IPS-20b (cell line): ENCODE measurements around the gene TDRD9.

Experiments used
- H3K27ac ChIP-seq: one replicate; pipeline ENCODE4 v1.5.1; 2013; ENCODE audit warnings: low read length
- H3K27me3 ChIP-seq: 2 replicates; pipeline ENCODE4 v1.6.1; 2013; ENCODE audit warnings: mild to moderate bottlenecking, low read length, inconsistent platforms; ENCODE audit not compliant: insufficient read depth
- H3K36me3 ChIP-seq: 2 replicates; pipeline ENCODE4 v1.6.1; 2013; ENCODE audit warnings: low read depth, mild to moderate bottlenecking, inconsistent platforms, low read length, moderate library complexity; ENCODE audit not compliant: insufficient read depth
- H3K4me1 ChIP-seq: 2 replicates; pipeline ENCODE4 v1.6.1; 2013; ENCODE audit warnings: mild to moderate bottlenecking, control low read depth, inconsistent platforms, low read length, moderate library complexity; ENCODE audit not compliant: insufficient read depth
- H3K4me3 ChIP-seq: 2 replicates; pipeline ENCODE4 v1.5.1; 2013; ENCODE audit warnings: mild to moderate bottlenecking, low read length, inconsistent platforms
- H3K9ac ChIP-seq: 2 replicates; pipeline ENCODE4 v1.6.1; 2013; ENCODE audit warnings: low read depth, mild to moderate bottlenecking, inconsistent platforms, low read length, moderate library complexity
- H3K9me3 ChIP-seq: 2 replicates; pipeline ENCODE4 v1.6.1; 2013; ENCODE audit warnings: mild to moderate bottlenecking, low read depth, low read length, inconsistent platforms; ENCODE audit not compliant: insufficient read depth

Gene TDRD9

DNA sequence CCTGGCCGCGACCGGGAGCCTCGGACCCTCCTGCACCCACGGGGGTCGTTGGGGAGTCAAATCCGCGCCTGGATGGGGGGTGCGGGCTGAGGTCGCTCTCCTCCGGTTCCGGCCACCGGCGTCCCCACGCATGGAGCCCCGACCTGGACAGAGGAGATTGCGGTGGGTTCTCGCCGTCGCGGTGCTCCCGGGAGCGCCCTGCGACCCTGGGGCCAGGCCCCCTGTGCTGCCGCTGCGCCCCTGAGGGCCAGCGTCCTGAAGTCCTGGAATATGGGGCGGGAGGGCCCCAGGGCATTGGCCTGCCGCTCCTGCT, 157.6 kb downstream of the TDRD9 start:
- Histone ChIP-seq H3K27ac (no peak overlapping the region), H3K9me3 (no peaks in the 10 kb centered on the region), H3K36me3 (no peaks in the 10 kb centered on the region), H3K4me3 (peak overlapping the region; percentile 42; the same call in 1 of the 2 replicates), H3K4me1 (no peaks in the 10 kb centered on the region), H3K27me3 (peaks cover 10% of the 10 kb centered on the region; the same call in 1 of the 2 replicates), H3K9ac (no peak overlapping the region)

DNA sequence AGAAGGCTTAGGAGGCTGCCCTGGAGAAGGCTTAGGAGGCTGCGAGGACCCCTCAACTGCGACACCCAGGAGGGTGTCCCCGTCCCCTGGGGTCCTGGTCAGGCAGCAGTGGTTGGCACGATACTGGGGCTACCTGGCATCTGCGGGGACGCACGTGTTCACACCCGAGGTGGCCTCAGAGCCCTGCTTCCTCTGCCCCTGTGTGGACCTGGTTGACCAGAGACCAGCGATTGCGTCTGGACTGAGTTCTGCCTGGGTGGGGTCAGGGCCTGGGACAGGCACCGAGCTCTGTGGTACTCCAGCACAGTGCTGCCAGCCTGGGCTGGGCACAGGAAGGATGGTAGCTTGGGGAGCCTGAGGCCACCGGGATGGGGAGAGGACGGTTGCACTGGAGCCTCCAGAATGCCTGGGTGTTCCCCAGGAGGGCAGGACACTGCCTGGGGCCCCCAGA, 158.0 kb downstream of the TDRD9 start:
- Histone ChIP-seq H3K27me3 (peaks cover 10% of the 10 kb centered on the region; the same call in 1 of the 2 replicates), H3K36me3 (no peaks in the 10 kb centered on the region), H3K4me3 (no peak overlapping the region), H3K4me1 (no peaks in the 10 kb centered on the region), H3K9me3 (no peaks in the 10 kb centered on the region), H3K9ac (no peak overlapping the region), H3K27ac (no peak overlapping the region)

DNA sequence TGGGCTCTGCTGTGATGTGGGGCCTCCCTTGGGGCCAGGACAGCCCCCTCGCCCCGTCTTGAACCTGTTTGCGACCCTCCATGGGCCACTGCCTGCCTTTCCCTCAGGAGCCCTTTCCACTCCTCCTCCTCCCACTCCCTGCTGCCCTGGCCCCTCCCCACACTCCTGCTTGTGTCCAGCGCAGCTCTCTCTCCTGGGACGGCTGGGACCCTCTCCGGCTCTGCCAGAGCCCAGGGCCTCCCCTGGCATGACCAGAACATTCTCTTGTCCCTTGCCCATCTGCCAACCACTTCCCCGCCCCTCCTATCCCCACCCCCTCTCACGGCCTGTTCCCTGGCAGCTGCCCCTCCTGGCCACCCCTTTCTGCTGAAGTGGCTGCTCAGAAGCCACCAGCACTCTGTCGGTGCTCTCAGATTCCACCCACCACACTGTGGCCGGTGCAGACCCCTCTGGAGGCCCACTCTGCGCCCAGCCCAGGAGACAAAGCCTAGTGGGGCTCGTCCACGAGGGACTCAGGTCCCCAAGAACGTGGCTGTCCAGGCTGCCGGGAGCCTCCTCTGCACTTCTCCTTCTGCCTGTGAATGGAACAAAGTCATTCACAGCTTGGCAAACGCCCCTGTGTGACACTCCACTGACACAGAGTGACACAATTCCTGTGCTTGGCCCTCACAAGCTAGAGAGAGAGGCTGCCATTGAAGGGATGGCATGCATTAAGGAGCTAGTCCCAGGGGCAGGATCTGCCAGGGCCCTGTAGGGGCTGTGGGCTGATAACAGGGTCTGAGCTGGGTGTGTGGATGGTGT, 158.6 kb downstream of the TDRD9 start:
- Histone ChIP-seq H3K27me3 (peaks cover 10% of the 10 kb centered on the region; the same call in 1 of the 2 replicates), H3K36me3 (no peaks in the 10 kb centered on the region), H3K4me1 (no peaks in the 10 kb centered on the region), H3K27ac (no peak overlapping the region), H3K9ac (no peak overlapping the region), H3K9me3 (no peaks in the 10 kb centered on the region), H3K4me3 (no peak overlapping the region)

DNA sequence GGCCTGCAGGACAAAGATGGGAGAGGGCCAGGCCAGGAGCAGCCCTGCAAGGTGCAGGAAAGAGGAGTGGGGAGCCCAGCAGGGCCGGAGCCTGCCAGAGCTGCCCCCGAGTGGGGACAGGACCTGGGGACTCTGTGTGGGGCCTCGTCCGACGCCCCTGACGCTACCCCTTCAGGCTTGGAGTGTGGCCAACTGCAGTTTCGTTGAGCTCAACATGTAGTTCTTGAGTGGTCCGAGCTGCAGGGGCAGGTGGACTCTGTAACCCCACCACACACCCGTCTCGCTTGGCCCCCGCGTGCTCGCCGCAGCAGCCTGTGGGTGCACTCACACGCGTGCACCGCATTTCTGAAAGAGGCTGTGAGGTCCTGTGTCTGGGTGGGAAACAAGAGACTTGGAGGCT, 159.2 kb downstream of the TDRD9 start:
- Histone ChIP-seq H3K4me3 (no peak overlapping the region), H3K27ac (no peak overlapping the region), H3K36me3 (no peaks in the 10 kb centered on the region), H3K4me1 (no peaks in the 10 kb centered on the region), H3K9me3 (no peaks in the 10 kb centered on the region), H3K27me3 (peaks cover 10% of the 10 kb centered on the region; the same call in 1 of the 2 replicates), H3K9ac (no peak overlapping the region)

DNA sequence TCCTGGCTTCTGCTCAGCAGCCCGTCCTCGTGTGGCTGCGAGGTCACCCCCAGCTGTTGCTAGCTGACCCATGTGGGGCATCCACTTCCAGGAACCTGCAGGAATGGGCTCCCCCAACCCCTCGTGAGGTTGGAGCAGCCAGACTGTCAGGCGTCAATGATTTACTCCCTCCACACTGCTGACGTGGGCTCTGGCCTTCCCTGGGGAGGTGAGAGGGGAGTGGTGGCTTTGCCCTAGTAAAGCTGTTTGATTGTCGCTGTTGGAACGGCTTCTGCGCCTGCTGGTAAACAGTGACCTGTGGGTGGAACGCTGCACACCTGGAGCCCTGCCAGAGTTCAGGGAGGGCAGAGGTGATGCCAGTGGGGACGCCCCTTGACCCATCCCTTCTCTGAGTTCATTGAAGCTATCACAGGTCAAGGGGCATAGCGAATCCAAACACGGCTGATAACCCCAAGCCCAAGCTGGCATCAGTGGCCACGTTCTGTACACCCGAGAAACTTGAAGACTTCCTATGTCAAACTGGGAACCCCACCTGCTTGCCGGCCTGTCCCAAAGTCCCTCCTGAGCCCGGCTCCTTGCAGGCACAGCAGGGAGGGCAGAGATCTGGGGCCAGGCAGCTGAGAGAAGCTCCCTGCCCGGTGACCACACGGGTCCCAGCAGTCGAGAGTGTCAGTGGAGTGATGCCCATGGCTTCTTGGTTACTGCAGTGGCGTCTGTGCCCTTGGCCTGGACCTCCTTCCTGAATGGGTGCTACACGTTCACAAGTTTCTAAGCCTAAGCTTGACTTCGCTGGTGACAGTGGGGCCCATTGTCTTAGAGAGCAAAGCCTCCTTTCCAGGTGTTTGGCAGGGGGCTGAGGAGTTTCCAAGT, 160.0 kb downstream of the TDRD9 start:
- H3K4me3 ChIP-seq, result no peak overlapping the region
- H3K27me3 ChIP-seq, result peaks cover 10% of the 10 kb centered on the region; the same call in 1 of the 2 replicates
- no peak overlapping the region for H3K9ac ChIP-seq
- no peaks in the 10 kb centered on the region for H3K36me3 ChIP-seq
- no peaks in the 10 kb centered on the region for H3K9me3 ChIP-seq
- no peaks in the 10 kb centered on the region for H3K4me1 ChIP-seq
- H3K27ac ChIP-seq, result no peak overlapping the region

DNA sequence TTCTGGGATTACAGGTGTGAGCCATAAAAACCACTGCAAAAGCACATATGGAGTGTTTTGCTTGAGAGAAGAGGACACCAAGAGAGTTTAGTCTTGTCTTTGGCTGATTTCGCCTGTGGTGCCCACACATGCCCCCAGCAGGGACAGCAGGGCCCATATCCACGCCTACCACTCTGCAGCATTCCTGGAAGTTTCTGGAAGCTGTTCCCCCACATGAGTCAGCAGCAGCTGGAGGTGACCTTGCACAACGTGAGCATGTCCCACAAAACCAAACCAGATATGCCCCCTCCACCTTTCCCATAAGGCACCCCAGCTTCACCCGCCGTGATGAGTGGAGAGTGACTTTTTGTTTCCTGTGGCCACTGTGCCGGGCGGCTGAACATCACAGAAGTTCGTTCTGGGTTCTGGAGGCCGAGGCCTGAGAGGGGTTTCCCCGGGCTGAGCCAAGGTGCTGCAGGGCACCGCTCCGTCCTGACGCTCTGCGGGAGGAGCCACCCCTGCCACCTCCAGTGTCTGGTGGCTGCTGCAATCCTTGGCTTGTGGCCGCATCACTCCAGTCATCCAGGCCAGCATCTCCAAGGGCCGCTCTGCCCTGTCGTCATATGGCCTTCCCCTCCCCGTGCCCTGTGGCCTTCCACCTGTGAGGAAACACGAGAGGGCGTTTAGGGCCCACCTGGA, 162.0 kb downstream of the TDRD9 start:
- H3K27me3 ChIP-seq, result peaks cover 10% of the 10 kb centered on the region; the same call in 1 of the 2 replicates
- no peaks in the 10 kb centered on the region for H3K4me1 ChIP-seq
- H3K36me3 ChIP-seq, result no peaks in the 10 kb centered on the region
- H3K27ac ChIP-seq, result no peak overlapping the region
- H3K9ac ChIP-seq, result no peak overlapping the region
- H3K9me3 ChIP-seq, result no peaks in the 10 kb centered on the region
- H3K4me3 ChIP-seq, result no peak overlapping the region

DNA sequence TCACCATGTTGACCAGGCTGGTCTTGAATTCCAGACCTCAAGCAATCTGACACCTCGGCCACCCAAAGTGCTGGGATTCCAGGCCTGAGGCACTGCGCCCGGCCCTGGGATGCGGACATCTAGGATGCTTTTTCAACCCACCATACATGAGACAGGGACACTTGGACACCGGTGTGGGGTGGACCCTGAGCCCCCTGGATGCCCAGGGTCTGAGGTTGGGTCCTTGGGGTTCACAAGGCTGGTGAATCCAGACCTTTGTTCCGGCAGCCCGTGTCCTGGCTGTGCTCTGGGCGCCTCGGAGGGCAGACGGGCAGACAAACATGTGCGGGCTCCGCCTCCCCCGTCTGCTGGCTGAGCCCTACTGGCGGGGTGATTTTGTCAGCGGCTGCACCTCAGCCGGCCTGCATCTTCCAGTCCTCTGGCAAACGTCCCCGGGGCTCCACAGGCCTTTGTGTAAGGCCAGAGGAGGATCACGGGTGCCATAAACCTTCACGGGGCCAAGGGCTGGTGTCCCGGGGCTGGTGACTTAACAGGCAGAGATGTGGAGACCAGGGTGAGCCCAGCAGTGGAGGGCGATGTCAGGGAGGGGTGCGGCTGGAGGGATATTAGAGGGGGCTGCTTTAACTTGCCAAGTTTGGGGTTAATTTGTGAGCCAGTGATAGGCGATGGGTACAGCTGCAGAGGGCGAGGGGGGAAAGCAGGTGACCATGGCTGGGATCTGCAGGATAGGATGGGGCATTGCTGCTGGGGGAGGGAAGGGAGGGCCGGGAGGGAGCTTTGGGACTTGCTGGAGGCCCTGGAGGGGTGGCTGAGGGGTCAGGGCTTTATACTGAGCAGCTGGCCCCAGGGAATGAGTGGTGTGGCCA, 163.0 kb downstream of the TDRD9 start:
- Histone ChIP-seq H3K4me3 (no peak overlapping the region), H3K9ac (no peak overlapping the region), H3K36me3 (no peaks in the 10 kb centered on the region), H3K27ac (no peak overlapping the region), H3K4me1 (no peaks in the 10 kb centered on the region), H3K27me3 (peaks cover 3% of the 10 kb centered on the region; the same call in 1 of the 2 replicates), H3K9me3 (no peaks in the 10 kb centered on the region)

DNA sequence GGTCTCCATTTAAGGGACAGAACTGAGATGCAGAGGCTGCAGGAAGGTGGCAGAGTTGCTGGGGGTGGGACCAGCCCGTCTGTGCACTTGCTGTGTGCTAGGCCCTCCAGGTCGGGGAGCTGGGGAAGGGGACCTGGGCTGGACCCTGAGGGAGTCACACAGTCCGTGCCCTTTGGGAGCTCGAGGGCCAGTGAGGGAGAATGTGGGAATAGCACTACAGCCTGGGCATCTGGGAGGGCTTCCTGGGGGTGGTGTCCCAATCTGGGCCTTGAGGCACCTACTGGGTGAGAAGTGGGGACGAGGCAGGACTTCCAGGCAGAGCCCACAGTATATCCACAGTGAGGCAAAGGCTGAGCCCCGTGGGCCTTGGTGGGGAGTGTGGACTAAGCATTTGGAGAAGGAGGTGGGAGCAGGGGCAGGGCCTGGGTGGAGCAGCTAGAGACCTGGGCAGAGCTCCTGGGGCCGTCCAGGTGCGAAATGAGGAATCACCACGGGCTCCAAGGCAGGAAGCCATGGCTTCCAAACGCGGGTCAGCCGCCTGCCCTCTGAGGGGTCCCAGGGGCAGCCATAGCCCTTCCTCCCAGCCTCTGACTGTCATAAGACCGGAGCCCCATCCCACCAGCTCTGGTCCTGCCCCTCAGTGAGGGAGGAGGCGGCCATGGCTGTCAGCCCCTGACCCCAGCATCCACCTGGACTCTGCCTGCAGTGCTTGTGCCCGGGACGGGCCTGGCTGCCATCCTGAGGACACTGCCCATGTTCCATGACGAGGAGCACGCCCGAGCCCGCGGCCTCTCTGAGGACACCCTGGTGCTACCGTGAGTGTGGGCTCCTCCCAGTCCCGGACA, 163.9 kb downstream of the TDRD9 start:
- H3K9ac ChIP-seq, result no peak overlapping the region

DNA sequence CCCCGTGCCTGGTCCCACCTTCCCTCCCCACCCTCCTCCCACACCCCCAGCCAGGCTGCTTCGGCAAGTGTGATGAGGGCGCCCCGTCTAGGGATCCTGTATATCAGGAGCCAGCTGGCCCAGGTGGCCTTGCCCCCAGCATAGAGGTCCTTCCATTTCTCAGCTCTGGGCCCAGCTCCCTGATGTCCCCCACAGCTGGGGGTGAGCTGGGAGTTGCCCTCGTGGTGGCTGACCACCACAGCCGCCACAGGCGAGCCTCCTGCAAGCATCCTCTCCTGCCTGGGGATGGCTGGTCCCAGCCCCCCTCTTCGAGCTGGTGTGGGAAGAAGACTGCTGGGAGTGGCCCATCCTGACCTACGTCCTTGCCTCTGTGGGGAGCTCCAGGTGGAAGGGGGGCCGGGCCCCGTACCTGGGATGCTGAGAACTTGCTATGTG, 164.7 kb downstream of the TDRD9 start:
- no peak overlapping the region for H3K4me3 ChIP-seq
- no peaks in the 10 kb centered on the region for H3K4me1 ChIP-seq
- no peak overlapping the region for H3K9ac ChIP-seq
- H3K27me3 ChIP-seq, result no peaks in the 10 kb centered on the region
- H3K9me3 ChIP-seq, result no peaks in the 10 kb centered on the region
- no peaks in the 10 kb centered on the region for H3K36me3 ChIP-seq
- H3K27ac ChIP-seq, result no peak overlapping the region

More for the DNA sequence above, 163.9 kb downstream of the TDRD9 start:
- no peaks in the 10 kb centered on the region for H3K4me1 ChIP-seq
- H3K27me3 ChIP-seq, result no peaks in the 10 kb centered on the region
- no peak overlapping the region for H3K27ac ChIP-seq
- no peak overlapping the region for H3K4me3 ChIP-seq
- H3K9me3 ChIP-seq, result no peaks in the 10 kb centered on the region
- no peaks in the 10 kb centered on the region for H3K36me3 ChIP-seq

- no peaks in the 10 kb centered on the region for H3K27me3 ChIP-seq
- no peaks in the 10 kb centered on the region for H3K4me1 ChIP-seq
- no peaks in the 10 kb centered on the region for H3K9me3 ChIP-seq
- H3K36me3 ChIP-seq, result no peaks in the 10 kb centered on the region
- no peak overlapping the region for H3K27ac ChIP-seq
- H3K9ac ChIP-seq, result no peak overlapping the region
- no peak overlapping the region for H3K4me3 ChIP-seq
Measured at GRCh38 chr14:104093366-104094055, 165.3 kb downstream of the TDRD9 start.
